Stomach (tissue), 9 donors: Measurements from ENCODE around the gene TNFSF18. TPM values are rescaled to one million over a fixed set of nuclear protein-coding genes. Genes with fewer than 3 reads are reported as not detected.

ENCODE experiments used
- DNase-seq, 2 donors: peaks; one replicate each; pipeline versions ENCODE4 v3.0.0 to v3.0.0-alpha.2; 2013 to 2019
- H3K27ac ChIP-seq, 5 donors: fragments of 200-600 bp in 4 of 5; sonication (generic) in 4 of 5; one replicate each; pipeline ENCODE4 v1.5.1; 2013 to 2019; ENCODE audit warnings: mild to moderate bottlenecking in 1 of 5, moderate library complexity in 1 of 5
- H3K27me3 ChIP-seq, 3 donors: fragments of 200-600 bp; sonication (generic); one replicate each; pipeline ENCODE4 v1.5.1; 2017 to 2019; ENCODE audit warnings: mixed run types in 1 of 3
- H3K36me3 ChIP-seq, 4 donors: fragments of 200-600 bp; sonication (generic); 1 replicate in 3 of 4; 2 replicates in 1 of 4; pipeline ENCODE4 v1.5.1; 2016 to 2019
- H3K4me1 ChIP-seq, 4 donors: fragments of 200-600 bp; sonication (generic); one replicate each; pipeline ENCODE4 v1.5.1; 2016 to 2019
- H3K4me3 ChIP-seq, 4 donors: fragments of 200-600 bp; sonication (generic) in 3 of 4; one replicate each; pipeline ENCODE4 v1.5.1; 2016 to 2019; ENCODE audit warnings: mild to moderate bottlenecking in 1 of 4
- H3K9me3 ChIP-seq, 4 donors: fragments of 200-600 bp; sonication (generic); one replicate each; pipeline ENCODE4 v1.5.1; 2016 to 2019
- CTCF ChIP-seq, 7 experiments: fragments of 450-650 bp in 4 of 7; fragments of 200-600 bp in 3 of 7; sonication (generic) in 3 of 7; IDR thresholded peaks; one replicate each; pipeline ENCODE4 v1.5.1; 2016 to 2019; ENCODE audit warnings: antibody characterized with exemption in 7 of 7, control low read depth in 2 of 7, mild to moderate bottlenecking in 1 of 7
- EP300 ChIP-seq: sonication (generic); formaldehyde crosslinking; IDR thresholded peaks from one replicate; pipeline ENCODE4 v1.6.1; 2017; ENCODE audit warnings: antibody characterized with exemption
- POLR2A ChIP-seq, 4 donors: fragments of 450-650 bp; IDR thresholded peaks; one replicate each; pipeline ENCODE4 v1.6.1; 2016; ENCODE audit warnings: antibody characterized with exemption in 4 of 4, control low read depth in 2 of 4, mild to moderate bottlenecking in 1 of 4, moderate library complexity in 1 of 4
- POLR2AphosphoS5 ChIP-seq, 3 donors: sonication (generic); formaldehyde crosslinking; IDR thresholded peaks; one replicate each; pipeline ENCODE4 v1.6.1; 2016; ENCODE audit warnings: antibody characterized with exemption in 3 of 3
- WGBS, 5 donors: extraction: QIAGEN DNeasy Blood & Tissue Kit in 3 of 5; methylation state at CpG; one replicate each; pipeline versions ENCODE4 v1.1.5 to v1.1.7; 2013 to 2018; 5-methylcytosine and 5-hydroxymethylcytosine counted together
- intact Hi-C: fragments of 100-400 bp; cut with DNase I; formaldehyde crosslinking; loops from one replicate; pipeline ENCODE4 v1.15.1; 2023; ENCODE audit warnings: low total_unique reads
- polyA plus RNA-seq, 3 donors: library from polyadenylated mRNA; stranded (reverse); fragments of 200-250 nt; gene quantifications; one replicate each; pipeline ENCODE4 v1.2.3, GENCODE V29; 2013
- total RNA-seq, 5 donors: library from RNA; depleted of rRNA; stranded (reverse); fragments of >200 nt; gene quantifications; one replicate each; pipeline versions ENCODE4 v1.1.0 to v1.2.3, GENCODE V29; 2014 to 2016
- donor health status: healthy with polysubstance abuse.
- donor health status: Bipolar disorder and iron deficiency.
- donor health status: healthy.

TNFSF18 gene
- total and polyA plus RNA-seq, 8 donors: 0.12 TPM; not detected in 7

- WGBS, 5 donors: 97 to 100% (median 97%) methylated on average over 1 of the region's 1 CpG
- TF ChIP-seq CTCF (IDR thresholded peaks at IDR 0.05): no peak
- TF ChIP-seq EP300: no peak
- TF ChIP-seq POLR2AphosphoS5 (IDR thresholded peaks at IDR 0.05): no peak
- no peak for TF ChIP-seq POLR2A (IDR thresholded peaks at IDR 0.05)
- intact Hi-C loops: no loop called here
Observed at GRCh38 chr1:173012126-173012525, 38.6 kb downstream of the TNFSF18 start.

GRCh38 chr1:173009597-173009996 lies 41.1 kb downstream of the TNFSF18 start:
- TF ChIP-seq EP300 (no peak), POLR2A (IDR thresholded peaks at IDR 0.05) (no peak), CTCF (IDR thresholded peaks at IDR 0.05) (no peak), POLR2AphosphoS5 (IDR thresholded peaks at IDR 0.05) (no peak)
- Histone ChIP-seq H3K4me3 (no peak overlapping the region), H3K27ac (no peak overlapping the region), H3K4me1 (peaks cover 0 to 5% (median 0%) of the 10 kb centered on the region in 4 donors), H3K36me3 (no peaks in the 10 kb centered on the region), H3K9me3 (no peaks in the 10 kb centered on the region), H3K27me3 (no peaks in the 10 kb centered on the region)
- intact Hi-C loops: no loop called here
- WGBS, 5 donors: 46 to 77% (median 75%) methylated on average over 1 of the region's 1 CpG
- DNase-seq: peak in 1 of 2 donors; percentile 16

More at GRCh38 chr1:173012126-173012525, 38.6 kb downstream of the TNFSF18 start:
- Histone ChIP-seq H3K4me1 (peaks cover 0 to 5% (median 0%) of the 10 kb centered on the region in 4 donors), H3K4me3 (no peak overlapping the region), H3K27me3 (no peaks in the 10 kb centered on the region), H3K27ac (no peak overlapping the region), H3K36me3 (no peaks in the 10 kb centered on the region), H3K9me3 (no peaks in the 10 kb centered on the region)
- no peak for DNase-seq

- no peak for TF ChIP-seq EP300
- TF ChIP-seq POLR2AphosphoS5 (IDR thresholded peaks at IDR 0.05): no peak
- no peak for TF ChIP-seq CTCF (IDR thresholded peaks at IDR 0.05)
- no peak overlapping the region for H3K4me3 ChIP-seq
- H3K4me1 ChIP-seq: peaks cover 0 to 5% (median 0%) of the 10 kb centered on the region in 4 donors
- H3K27me3 ChIP-seq: no peaks in the 10 kb centered on the region
- H3K27ac ChIP-seq: no peak overlapping the region
- no peak for DNase-seq
- no peaks in the 10 kb centered on the region for H3K36me3 ChIP-seq
- intact Hi-C loops: no loop called here
- no peaks in the 10 kb centered on the region for H3K9me3 ChIP-seq
- WGBS, 5 donors: 58 to 76% (median 70%) methylated on average over 2 of the region's 2 CpGs
Observed at GRCh38 chr1:173005196-173005864, 45.4 kb downstream of the TNFSF18 start.

- TF ChIP-seq POLR2A (IDR thresholded peaks at IDR 0.05) (no peak), POLR2AphosphoS5 (IDR thresholded peaks at IDR 0.05) (no peak), CTCF (IDR thresholded peaks at IDR 0.05) (no peak), EP300 (no peak)
- intact Hi-C loops: no loop called here
- no peaks in the 10 kb centered on the region for H3K9me3 ChIP-seq
- no peak overlapping the region for H3K27ac ChIP-seq
- no peak overlapping the region for H3K4me3 ChIP-seq
- H3K36me3 ChIP-seq: no peaks in the 10 kb centered on the region
- no peaks in the 10 kb centered on the region for H3K27me3 ChIP-seq
- no peak for DNase-seq
- 85 to 95% (median 89%) methylated on average over 6 of the region's 6 CpGs for WGBS, 5 donors
- H3K4me1 ChIP-seq: no peaks in the 10 kb centered on the region
Observed at GRCh38 chr1:173002891-173003838, 47.6 kb downstream of the TNFSF18 start.
